Measurements from ENCODE around the gene GALNS. TPM values are rescaled to one million over a fixed set of nuclear protein-coding genes. Genes with fewer than 3 reads are reported as not detected.
A peak's percentile ranks its signal among the peaks of the same experiment; 100 is the strongest.

Gene GALNS
- total and polyA plus RNA-seq, 2 of the 8 experiments (the other 6 are each of a cell fraction or from before 2014, with no cell fraction given) = 8.9 to 17.8 TPM

DNA sequence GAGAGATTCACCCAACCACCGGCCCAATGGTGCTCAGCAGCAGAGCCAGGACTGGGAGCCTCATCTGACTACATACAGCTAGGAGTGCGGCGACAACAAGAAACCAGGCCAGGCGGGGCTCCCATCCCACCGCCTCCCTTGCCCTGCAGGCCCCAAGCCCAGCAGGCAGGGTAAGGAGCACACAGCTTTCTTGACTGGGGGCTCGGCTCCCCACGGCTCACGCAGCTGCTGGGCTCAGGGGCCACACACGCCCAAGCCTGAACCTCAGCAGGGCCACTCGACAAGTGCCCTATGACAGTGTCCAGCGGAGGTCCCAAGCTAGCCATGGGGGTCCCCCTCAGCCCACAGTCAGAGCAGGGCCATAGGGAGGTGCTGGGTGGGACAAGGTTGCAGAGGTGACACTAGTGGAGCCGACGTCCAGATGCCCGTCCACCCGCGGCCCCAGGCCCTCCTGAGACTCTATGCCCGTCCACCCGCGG, 85.4 kb downstream of the GALNS start:
- Histone ChIP-seq H4K20me1 (replicated peaks in 1 of 2; ENCODE audit: control insufficient read depth in 1 of 2, insufficient read depth in 2 of 2, low read length in 2 of 2) (peaks cover 4 to 5% of the 10 kb centered on the region in 2 experiments), H4K91ac (replicated peaks; ENCODE audit: insufficient read length, low read length) (no peak overlapping the region), H3K4me2 (ENCODE audit: insufficient read depth in 1 of 2, low read depth in 2 of 2, low read length in 2 of 2) (peak overlapping the region in 1 of 2 experiments; percentile 18; a peak in 1 of 4 replicates), H3K79me2 (ENCODE audit: control insufficient read depth in 1 of 2, insufficient read depth in 2 of 2, low read length in 2 of 2) (peaks cover 0 to 10% of the 10 kb centered on the region in 2 experiments; a peak in 1 of 4 replicates), H4K8ac (ENCODE audit: extremely low read depth, insufficient read depth, low read length) (no peak overlapping the region), H2AK5ac (ENCODE audit: low read depth, low read length) (no peak overlapping the region), H2BK120ac (replicated peaks; ENCODE audit: low read depth, low read length) (no peak overlapping the region), H2BK5ac (ENCODE audit: low read depth, low read length) (peak overlapping the region; percentile 81; the same call in 1 of the 2 replicates), H3K36me3 (ENCODE audit: control insufficient read depth in 2 of 4, insufficient read depth in 4 of 4, low read length in 3 of 4) (no peaks in the 10 kb centered on the region), H2BK15ac (ENCODE audit: low read length) (no peak overlapping the region), H3K4me3 (ENCODE audit: extremely low read depth in 1 of 4, insufficient read depth in 2 of 4, low read depth in 3 of 4, low read length in 4 of 4) (no peak overlapping the region), H2AFZ (ENCODE audit: low read length) (no peak overlapping the region), H3K18ac (ENCODE audit: extremely low read depth, low read length) (no peak overlapping the region; the same call in 1 of the 2 replicates), H3K4ac (replicated peaks; ENCODE audit: insufficient read length, low read depth, low read length) (no peak overlapping the region), H3K14ac (ENCODE audit: insufficient read length) (no peak overlapping the region), H3K4me1 (replicated peaks in 1 of 4; ENCODE audit: control insufficient read depth in 3 of 4, insufficient read depth in 4 of 4, low read length in 3 of 4) (peaks cover 6 to 43% (median 30%) of the 10 kb centered on the region in 4 experiments), H4K5ac (ENCODE audit: insufficient read length, low read depth, low read length) (no peak overlapping the region), H3K23ac (ENCODE audit: insufficient read length) (no peak overlapping the region), H3K23me2 (ENCODE audit: low read depth, low read length) (no peaks in the 10 kb centered on the region; the same call in 1 of the 2 replicates), H3K79me1 (ENCODE audit: low read depth, low read length) (peaks cover 5% of the 10 kb centered on the region; the same call in 1 of the 2 replicates), H3K9ac (replicated peaks in 1 of 4; ENCODE audit: extremely low read depth in 1 of 4, low read depth in 3 of 4, low read length in 3 of 4) (no peak overlapping the region), H3K27me3 (replicated peaks in 1 of 4; ENCODE audit: control insufficient read depth in 3 of 4, extremely low read depth in 1 of 4, insufficient read depth in 3 of 4, low read length in 3 of 4) (no peaks in the 10 kb centered on the region), H2BK20ac (ENCODE audit: low read length) (no peak overlapping the region), H3K27ac (ENCODE audit: low read depth, low read length) (no peak overlapping the region), H3K9me3 (ENCODE audit: insufficient read depth in 2 of 2, low read depth in 1 of 2, low read length in 1 of 2) (no peaks in the 10 kb centered on the region), H2BK12ac (ENCODE audit: low read depth, low read length) (0 out of 2 replicates have a peak overlapping the region, but pooled peaks have one; percentile 9), H3K56ac (replicated peaks; ENCODE audit: insufficient read length, low read depth, low read length) (no peak overlapping the region)
- WGBS, 2 experiments (ENCODE audit: extremely low coverage in 1 of 2, insufficient coverage in 1 of 2, insufficient read length in 1 of 2, insufficient replicate concordance in 2 of 2, low coverage in 1 of 2, low lambda C conversion rate in 2 of 2, missing lambda C conversion rate in 1 of 2) = 86% methylated on average over 12 of the region's 19 CpGs; no CpG with 5 or more reads in 1 of the 2 experiments
- DNase-seq (ENCODE audit: low read depth in 1 of 2, low spot score in 2 of 2) (no peak), FAIRE-seq (no peak)
- ChIA-PET POLR2A (ENCODE audit: partially characterized antibody) (interaction anchor here (0.9 to 5.3 kb wide), 9 partner anchors 8 to 39 kb away, joined by 3 to 22 read pairs (median 5); no protein-coding TSS in a partner anchor), CTCF (ENCODE audit: partially characterized antibody) (interaction anchor here (0.6 to 1.6 kb wide), 6 partner anchors 10 to 901 kb away, joined by 3 to 13 read pairs (median 4); no protein-coding TSS in a partner anchor)
- TF ChIP-seq, protein P1, sequence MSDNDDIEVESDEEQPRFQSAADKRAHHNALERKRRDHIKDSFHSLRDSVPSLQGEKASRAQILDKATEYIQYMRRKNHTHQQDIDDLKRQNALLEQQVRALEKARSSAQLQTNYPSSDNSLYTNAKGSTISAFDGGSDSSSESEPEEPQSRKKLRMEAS (IDR thresholded peaks at IDR 0.05) = 0 out of 2 replicates have a peak, but pooled peaks have one; percentile 2
- no peak for TF ChIP-seq ZNF274 (IDR thresholded peaks at IDR 0.05; ENCODE audit: borderline replicate concordance, extremely low read depth, low read length)
